Thyroid gland (tissue), 4 donors: ENCODE results near the gene SLAIN2.

Source experiments
- CTCF ChIP-seq, 6 experiments: fragments of 200-600 bp in 3 of 6; fragments of 450-650 bp in 3 of 6; sonication (generic) in 3 of 6; IDR thresholded peaks; one replicate each; pipeline ENCODE4 v1.5.1; 2016 to 2019; ENCODE audit warnings: antibody characterized with exemption in 6 of 6, mild to moderate bottlenecking in 2 of 6, inconsistent platforms in 1 of 6, moderate library complexity in 1 of 6
- POLR2A ChIP-seq, 2 donors: fragments of 450-650 bp; IDR thresholded peaks; one replicate each; pipeline ENCODE4 v1.6.1; 2017; ENCODE audit warnings: antibody characterized with exemption in 2 of 2, mild to moderate bottlenecking in 2 of 2, moderate library complexity in 1 of 2

GRCh38 chr4:48307528-48307927 lies 33.8 kb upstream of the SLAIN2 start:
- TF ChIP-seq CTCF (IDR thresholded peaks at IDR 0.05) (no peak), POLR2A (IDR thresholded peaks at IDR 0.05) (no peak)
